HCT116 (cell line): Measurements from ENCODE around the gene MLPH.

ENCODE experiments used
- CTCF ChIP-seq, 3 experiments: fragments of 200-600 bp in 1 of 3; sonication (generic) in 1 of 3; IDR thresholded peaks in 2 of 3; conservative IDR thresholded peaks in 1 of 3; 2 replicates each; pipeline ENCODE4 v1.5.1; 2012 to 2017; ENCODE audit warnings: low read depth in 2 of 3, low read length in 2 of 3, antibody characterized with exemption in 1 of 3, borderline replicate concordance in 1 of 3, control low read depth in 1 of 3, mild to moderate bottlenecking in 1 of 3, mixed read lengths in 1 of 3, mixed run types in 1 of 3, moderate library complexity in 1 of 3; ENCODE audit not compliant: insufficient read depth in 1 of 3
- MAX ChIP-seq: IDR thresholded peaks from 2 replicates; pipeline ENCODE4 v1.6.1; 2012

GRCh38 chr2:237564526-237565131, 77.6 kb downstream of the MLPH start:
- TF ChIP-seq CTCF (IDR thresholded peaks at IDR 0.05 in 2 of 3, conservative IDR thresholded peaks at IDR 0.05 in 1 of 3; ENCODE audit: borderline replicate concordance in 1 of 3, insufficient read depth in 1 of 3, low read depth in 2 of 3, low read length in 2 of 3) (no peak), MAX (no peak)
